Measurements from ENCODE around the gene GABRA4.

- TF ChIP-seq, protein P1, sequence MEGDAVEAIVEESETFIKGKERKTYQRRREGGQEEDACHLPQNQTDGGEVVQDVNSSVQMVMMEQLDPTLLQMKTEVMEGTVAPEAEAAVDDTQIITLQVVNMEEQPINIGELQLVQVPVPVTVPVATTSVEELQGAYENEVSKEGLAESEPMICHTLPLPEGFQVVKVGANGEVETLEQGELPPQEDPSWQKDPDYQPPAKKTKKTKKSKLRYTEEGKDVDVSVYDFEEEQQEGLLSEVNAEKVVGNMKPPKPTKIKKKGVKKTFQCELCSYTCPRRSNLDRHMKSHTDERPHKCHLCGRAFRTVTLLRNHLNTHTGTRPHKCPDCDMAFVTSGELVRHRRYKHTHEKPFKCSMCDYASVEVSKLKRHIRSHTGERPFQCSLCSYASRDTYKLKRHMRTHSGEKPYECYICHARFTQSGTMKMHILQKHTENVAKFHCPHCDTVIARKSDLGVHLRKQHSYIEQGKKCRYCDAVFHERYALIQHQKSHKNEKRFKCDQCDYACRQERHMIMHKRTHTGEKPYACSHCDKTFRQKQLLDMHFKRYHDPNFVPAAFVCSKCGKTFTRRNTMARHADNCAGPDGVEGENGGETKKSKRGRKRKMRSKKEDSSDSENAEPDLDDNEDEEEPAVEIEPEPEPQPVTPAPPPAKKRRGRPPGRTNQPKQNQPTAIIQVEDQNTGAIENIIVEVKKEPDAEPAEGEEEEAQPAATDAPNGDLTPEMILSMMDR (IDR thresholded peaks at IDR 0.05), result no peak
- TF ChIP-seq POLR2A (IDR thresholded peaks at IDR 0.05), result no peak
Observed at GRCh38 chr4:46984781-46985180, 8.6 kb downstream of the GABRA4 start.

All from uterus (tissue), 2 donors.